GM12878 (cell line): ENCODE results near the gene TMC5. TPM values are rescaled to one million over a fixed set of nuclear protein-coding genes. Genes with fewer than 3 reads are reported as not detected.

Source experiments
- ATAC-seq: fragments of 200-7000 bp; cut with Tn5 transposase; 3 replicates; pipeline ENCODE4 v1.9.1; 2020; ENCODE audit warnings: mild to moderate bottlenecking, moderate library complexity
- BruUV-seq: library from RNA; stranded (reverse); fragments of 400-500 nt; replicated peaks from 2 replicates; lab custom pipeline; 2021; lab: Mats Ljungman, UMichigan
- CTCF ChIA-PET: fragments of 300-600 bp; sonication (Branson Sonifier 250); formaldehyde crosslinking; extraction: SDS; loops from one replicate; lab custom pipeline; 2021; ENCODE audit warnings: inconsistent platforms; lab: Yijun Ruan, JAX
- POLR2A ChIA-PET: fragments of 350-600 bp; formaldehyde crosslinking; extraction: SDS; loops from one replicate; lab custom pipeline; 2021; ENCODE audit warnings: inconsistent platforms; lab: Charles Lee
- RAD21 ChIA-PET: fragments of 300-600 bp; sonication (Branson Sonifier 250); formaldehyde crosslinking; loops from one replicate; lab custom pipeline; 2023; ENCODE audit warnings: antibody characterized with exemption; ENCODE audit not compliant: unreplicated experiment; lab: Charles Lee
- SMC1A ChIA-PET: fragments of 300-600 bp; sonication (Branson Sonifier 250); formaldehyde crosslinking; loops from one replicate; lab custom pipeline; 2023; ENCODE audit not compliant: unreplicated experiment, uncharacterized antibody; lab: Charles Lee
- DNase-seq: peaks from one replicate; pipeline ENCODE4 v3.0.0-alpha.2; 2011; ENCODE audit warnings: low read depth, low spot score
- FAIRE-seq: peaks from 3 replicates; lab custom pipeline; 2011; peaks lifted over from hg19 to GRCh38; lab: Jason Lieb, UNC
- H2AFZ ChIP-seq: 2 replicates; pipeline ENCODE4 v1.6.0; 2011; ENCODE audit warnings: low read depth, low read length, control low read depth; ENCODE audit not compliant: control insufficient read depth
- H3K27ac ChIP-seq: 2 replicates; pipeline ENCODE4 v1.5.1; 2011; ENCODE audit warnings: control low read depth; ENCODE audit not compliant: control insufficient read depth, insufficient read depth
- H3K27me3 ChIP-seq, 2 experiments: replicated peaks in 1 of 2; 2 replicates each; pipeline versions ENCODE4 v1.6.0 to v1.6.1; 2011; ENCODE audit warnings: low read length in 1 of 2; ENCODE audit not compliant: control insufficient read depth in 2 of 2, insufficient read depth in 2 of 2
- H3K36me3 ChIP-seq, 2 experiments: 2 replicates each; pipeline ENCODE4 v1.5.1; 2011; ENCODE audit warnings: low read length in 1 of 2; ENCODE audit not compliant: control insufficient read depth in 2 of 2, insufficient read depth in 2 of 2
- H3K4me1 ChIP-seq: 2 replicates; pipeline ENCODE4 v1.6.1; 2011; ENCODE audit warnings: mild to moderate bottlenecking, low read length, moderate library complexity, mixed read lengths; ENCODE audit not compliant: control insufficient read depth, insufficient read depth
- H3K4me2 ChIP-seq: 2 replicates; pipeline ENCODE4 v1.6.0; 2011; ENCODE audit warnings: control low read depth; ENCODE audit not compliant: control insufficient read depth, insufficient read depth
- H3K4me3 ChIP-seq: fragments of 200-600 bp; sonication (generic); 2 replicates; pipeline ENCODE4 v1.5.1; 2016
- H3K79me2 ChIP-seq: 2 replicates; pipeline ENCODE4 v1.6.0; 2011; ENCODE audit warnings: low read length; ENCODE audit not compliant: control insufficient read depth, insufficient read depth
- H3K9ac ChIP-seq: 2 replicates; pipeline ENCODE4 v1.8.0; 2011; ENCODE audit warnings: low read length, control low read depth, mixed read lengths; ENCODE audit not compliant: control insufficient read depth, insufficient read depth
- H3K9me3 ChIP-seq: replicated peaks from 3 replicates; pipeline ENCODE4 v1.5.1; 2011; ENCODE audit warnings: mild to moderate bottlenecking, low read length; ENCODE audit not compliant: control insufficient read depth, insufficient read depth
- H4K20me1 ChIP-seq: 2 replicates; pipeline ENCODE4 v1.6.0; 2011; ENCODE audit not compliant: control insufficient read depth, insufficient read depth
- ATF7 ChIP-seq: fragments of 450-650 bp; IDR thresholded peaks from 2 replicates; pipeline ENCODE4 v1.6.1; 2016; ENCODE audit warnings: low read depth, mild to moderate bottlenecking
- BHLHE40 ChIP-seq, 2 experiments: fragments of 450-650 bp in 1 of 2; IDR thresholded peaks; 2 replicates each; pipeline ENCODE4 v1.6.1; 2011 to 2017; ENCODE audit warnings: low read depth in 2 of 2, borderline replicate concordance in 1 of 2, improper control_type of control experiment in 1 of 2, low read length in 1 of 2, mild to moderate bottlenecking in 1 of 2
- JUNB ChIP-seq: IDR thresholded peaks from 2 replicates; pipeline ENCODE4 v1.6.1; 2016; ENCODE audit warnings: antibody characterized with exemption, mild to moderate bottlenecking
- NR2C2 ChIP-seq: IDR thresholded peaks from 2 replicates; pipeline ENCODE4 v1.6.1; 2011; ENCODE audit warnings: borderline replicate concordance, low read depth; ENCODE audit not compliant: control insufficient read depth, insufficient read length
- SRF ChIP-seq, 2 experiments: IDR thresholded peaks; 2 replicates each; pipeline ENCODE4 v1.6.1; 2011; ENCODE audit warnings: low read depth in 2 of 2, low read length in 2 of 2, mild to moderate bottlenecking in 1 of 2, moderate library complexity in 1 of 2
- TAF1 ChIP-seq: IDR thresholded peaks from 2 replicates; pipeline ENCODE4 v1.6.1; 2011; ENCODE audit warnings: mild to moderate bottlenecking, low read depth, low read length, borderline replicate concordance
- TBL1XR1 ChIP-seq: IDR thresholded peaks from 2 replicates; pipeline ENCODE4 v1.6.1; 2012; ENCODE audit warnings: low read depth, low read length, improper control_type of control experiment
- TCF12 ChIP-seq: IDR thresholded peaks from 2 replicates; pipeline ENCODE4 v1.6.1; 2011; ENCODE audit warnings: low read depth, mild to moderate bottlenecking, low read length
- YBX1 ChIP-seq: fragments of 450-650 bp; IDR thresholded peaks from 2 replicates; pipeline ENCODE4 v1.6.1; 2016; ENCODE audit warnings: antibody characterized with exemption
- YY1 ChIP-seq: IDR thresholded peaks from 2 replicates; pipeline ENCODE4 v1.6.1; 2011; ENCODE audit warnings: low read depth, mild to moderate bottlenecking, low read length
- WGBS: methylation state at CpG from one replicate; pipeline ENCODE4 v1.1.6; 2016; ENCODE audit warnings: low lambda C conversion rate; ENCODE audit not compliant: insufficient replicate concordance, insufficient coverage; ENCODE audit errors: missing lambda C conversion rate; 5-methylcytosine and 5-hydroxymethylcytosine counted together
- in situ Hi-C: fragments of 300-500 bp; cut with MboI; formaldehyde crosslinking; loops from 9 replicates; pipeline ENCODE4 v1.14.3; 2018; ENCODE audit warnings: mixed read lengths
- intact Hi-C: fragments of 100-400 bp; cut with micrococcal nuclease; formaldehyde crosslinking; loops from one replicate; pipeline ENCODE4 v1.14.2; 2022; ENCODE audit not compliant: unreplicated experiment
- polyA plus RNA-seq, 11 experiments: library from polyadenylated mRNA; depleted of rRNA in 4 of 11; unstranded in 6 of 11; stranded (reverse) in 5 of 11; fragments of >200 nt; fragmentation: Nextera tagmentation in 4 of 11; fragmentation: Illumina TruSeq in 1 of 11; extraction: Ambion mirVana in 4 of 11; extraction: Trizol in 1 of 11; gene quantifications; 1 replicate in 1 of 11; 2 replicates in 10 of 11; pipeline versions ENCODE4 v1.2.1 to v1.2.3, GENCODE V29; 2011 to 2016; ENCODE audit warnings: inconsistent platforms in 2 of 11, missing spikeins in 2 of 11, low read depth in 1 of 11
- total RNA-seq, 4 experiments: library from RNA; depleted of rRNA in 3 of 4; stranded (reverse); fragments of >200 nt in 3 of 4; fragmentation: Illumina TruSeq in 1 of 4; extraction: Trizol in 1 of 4; gene quantifications; 2 replicates each; pipeline versions ENCODE4 v1.2.1 to v1.2.3, GENCODE V29; 2013 to 2021
- TF ChIP-seq, protein P1 (sequence below): fragments of 450-650 bp; IDR thresholded peaks from 2 replicates; pipeline ENCODE4 v1.6.1; 2018; ENCODE audit warnings: mild to moderate bottlenecking, low read depth, moderate library complexity; ENCODE audit not compliant: partially characterized antibody
- TF ChIP-seq, protein P2 (sequence below): IDR thresholded peaks from 2 replicates; pipeline ENCODE4 v1.6.1; 2011; ENCODE audit warnings: borderline replicate concordance, low read depth, mild to moderate bottlenecking, moderate library complexity, low read length; ENCODE audit not compliant: insufficient read depth, poor library complexity, severe bottlenecking
- TF ChIP-seq, protein P3 (sequence below): IDR thresholded peaks from 2 replicates; pipeline ENCODE4 v1.6.1; 2012; ENCODE audit warnings: low read length, inconsistent platforms
- TF ChIP-seq, protein P4 (sequence below): fragments of 450-650 bp; IDR thresholded peaks from 2 replicates; pipeline ENCODE4 v1.6.1; 2016; ENCODE audit warnings: mild to moderate bottlenecking, moderate library complexity, borderline replicate concordance

TMC5 gene
- total and polyA plus RNA-seq, 10 of the 15 experiments (the other 5 are each of a cell fraction or from before 2014, with no cell fraction given) = 0.01 to 0.10 (median 0.07) TPM; not detected in 5

DNA sequence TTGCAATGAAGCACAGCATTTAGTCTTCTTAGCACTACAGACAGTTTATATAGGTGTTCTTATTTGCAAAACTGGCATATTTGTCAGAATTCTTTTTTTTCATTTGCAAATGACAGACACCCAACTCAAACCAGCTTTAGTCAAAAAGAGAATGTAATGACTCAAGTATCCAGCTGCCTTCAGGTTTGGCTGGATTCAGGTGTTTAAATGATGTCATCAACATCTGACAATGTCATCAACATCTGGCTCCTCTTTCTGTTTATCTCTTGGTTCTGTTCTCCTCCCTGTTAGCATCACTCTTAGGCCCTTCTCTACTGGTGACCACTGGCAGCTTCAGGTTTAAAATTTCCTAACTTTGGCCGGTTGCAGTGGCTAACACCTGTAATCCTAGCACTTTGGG is 18.9 kb downstream of the TMC5 start:
- POLR2A ChIA-PET = no interaction called here
- CTCF ChIA-PET = interaction anchor here (0.6 kb wide), 2 partner anchors 226 to 256 kb away, joined by 3 read pairs; no protein-coding TSS in a partner anchor
- Histone ChIP-seq H3K4me2 (no peak overlapping the region), H3K36me3 (no peaks in the 10 kb centered on the region), H3K9ac (no peak overlapping the region), H3K27me3 (no peaks in the 10 kb centered on the region), H4K20me1 (no peaks in the 10 kb centered on the region), H2AFZ (no peak overlapping the region), H3K9me3 (no peaks in the 10 kb centered on the region), H3K27ac (no peak overlapping the region), H3K4me1 (peaks cover 11% of the 10 kb centered on the region), H3K79me2 (no peaks in the 10 kb centered on the region), H3K4me3 (no peak overlapping the region)
- no TSS peak for BruUV-seq
- peak; percentile 41 for ATAC-seq
- WGBS = 0% methylated on average over 1 of the region's 1 CpG
- in situ Hi-C loops (no loop called here), intact Hi-C loops (no loop called here)
- no peak for DNase-seq
- SMC1A ChIA-PET = interaction anchor here (0.6 to 2.7 kb wide), 5 partner anchors 9 to 76 kb away, joined by 3 to 10 read pairs (median 3); no protein-coding TSS in a partner anchor
- no peak for FAIRE-seq
- RAD21 ChIA-PET = interaction anchor here (0.5 kb wide), 1 partner anchor 11 kb away, joined by 3 read pairs; no protein-coding TSS in a partner anchor
- TF ChIP-seq BHLHE40 (IDR thresholded peaks at IDR 0.05; ENCODE audit: borderline replicate concordance in 1 of 2, low read depth in 2 of 2, low read length in 1 of 2) = no peak
- TF ChIP-seq, protein P1, sequence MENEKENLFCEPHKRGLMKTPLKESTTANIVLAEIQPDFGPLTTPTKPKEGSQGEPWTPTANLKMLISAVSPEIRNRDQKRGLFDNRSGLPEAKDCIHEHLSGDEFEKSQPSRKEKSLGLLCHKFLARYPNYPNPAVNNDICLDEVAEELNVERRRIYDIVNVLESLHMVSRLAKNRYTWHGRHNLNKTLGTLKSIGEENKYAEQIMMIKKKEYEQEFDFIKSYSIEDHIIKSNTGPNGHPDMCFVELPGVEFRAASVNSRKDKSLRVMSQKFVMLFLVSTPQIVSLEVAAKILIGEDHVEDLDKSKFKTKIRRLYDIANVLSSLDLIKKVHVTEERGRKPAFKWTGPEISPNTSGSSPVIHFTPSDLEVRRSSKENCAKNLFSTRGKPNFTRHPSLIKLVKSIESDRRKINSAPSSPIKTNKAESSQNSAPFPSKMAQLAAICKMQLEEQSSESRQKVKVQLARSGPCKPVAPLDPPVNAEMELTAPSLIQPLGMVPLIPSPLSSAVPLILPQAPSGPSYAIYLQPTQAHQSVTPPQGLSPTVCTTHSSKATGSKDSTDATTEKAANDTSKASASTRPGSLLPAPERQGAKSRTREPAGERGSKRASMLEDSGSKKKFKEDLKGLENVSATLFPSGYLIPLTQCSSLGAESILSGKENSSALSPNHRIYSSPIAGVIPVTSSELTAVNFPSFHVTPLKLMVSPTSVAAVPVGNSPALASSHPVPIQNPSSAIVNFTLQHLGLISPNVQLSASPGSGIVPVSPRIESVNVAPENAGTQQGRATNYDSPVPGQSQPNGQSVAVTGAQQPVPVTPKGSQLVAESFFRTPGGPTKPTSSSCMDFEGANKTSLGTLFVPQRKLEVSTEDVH = no peak
- TF ChIP-seq, protein P2, sequence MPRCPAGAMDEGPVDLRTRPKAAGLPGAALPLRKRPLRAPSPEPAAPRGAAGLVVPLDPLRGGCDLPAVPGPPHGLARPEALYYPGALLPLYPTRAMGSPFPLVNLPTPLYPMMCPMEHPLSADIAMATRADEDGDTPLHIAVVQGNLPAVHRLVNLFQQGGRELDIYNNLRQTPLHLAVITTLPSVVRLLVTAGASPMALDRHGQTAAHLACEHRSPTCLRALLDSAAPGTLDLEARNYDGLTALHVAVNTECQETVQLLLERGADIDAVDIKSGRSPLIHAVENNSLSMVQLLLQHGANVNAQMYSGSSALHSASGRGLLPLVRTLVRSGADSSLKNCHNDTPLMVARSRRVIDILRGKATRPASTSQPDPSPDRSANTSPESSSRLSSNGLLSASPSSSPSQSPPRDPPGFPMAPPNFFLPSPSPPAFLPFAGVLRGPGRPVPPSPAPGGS = no peak
- TF ChIP-seq SRF (IDR thresholded peaks at IDR 0.05; ENCODE audit: low read depth in 2 of 2, low read length in 2 of 2) = no peak
- TF ChIP-seq, protein P3, sequence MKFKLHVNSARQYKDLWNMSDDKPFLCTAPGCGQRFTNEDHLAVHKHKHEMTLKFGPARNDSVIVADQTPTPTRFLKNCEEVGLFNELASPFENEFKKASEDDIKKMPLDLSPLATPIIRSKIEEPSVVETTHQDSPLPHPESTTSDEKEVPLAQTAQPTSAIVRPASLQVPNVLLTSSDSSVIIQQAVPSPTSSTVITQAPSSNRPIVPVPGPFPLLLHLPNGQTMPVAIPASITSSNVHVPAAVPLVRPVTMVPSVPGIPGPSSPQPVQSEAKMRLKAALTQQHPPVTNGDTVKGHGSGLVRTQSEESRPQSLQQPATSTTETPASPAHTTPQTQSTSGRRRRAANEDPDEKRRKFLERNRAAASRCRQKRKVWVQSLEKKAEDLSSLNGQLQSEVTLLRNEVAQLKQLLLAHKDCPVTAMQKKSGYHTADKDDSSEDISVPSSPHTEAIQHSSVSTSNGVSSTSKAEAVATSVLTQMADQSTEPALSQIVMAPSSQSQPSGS = no peak
- no peak for TF ChIP-seq TAF1
- TF ChIP-seq, protein P4, sequence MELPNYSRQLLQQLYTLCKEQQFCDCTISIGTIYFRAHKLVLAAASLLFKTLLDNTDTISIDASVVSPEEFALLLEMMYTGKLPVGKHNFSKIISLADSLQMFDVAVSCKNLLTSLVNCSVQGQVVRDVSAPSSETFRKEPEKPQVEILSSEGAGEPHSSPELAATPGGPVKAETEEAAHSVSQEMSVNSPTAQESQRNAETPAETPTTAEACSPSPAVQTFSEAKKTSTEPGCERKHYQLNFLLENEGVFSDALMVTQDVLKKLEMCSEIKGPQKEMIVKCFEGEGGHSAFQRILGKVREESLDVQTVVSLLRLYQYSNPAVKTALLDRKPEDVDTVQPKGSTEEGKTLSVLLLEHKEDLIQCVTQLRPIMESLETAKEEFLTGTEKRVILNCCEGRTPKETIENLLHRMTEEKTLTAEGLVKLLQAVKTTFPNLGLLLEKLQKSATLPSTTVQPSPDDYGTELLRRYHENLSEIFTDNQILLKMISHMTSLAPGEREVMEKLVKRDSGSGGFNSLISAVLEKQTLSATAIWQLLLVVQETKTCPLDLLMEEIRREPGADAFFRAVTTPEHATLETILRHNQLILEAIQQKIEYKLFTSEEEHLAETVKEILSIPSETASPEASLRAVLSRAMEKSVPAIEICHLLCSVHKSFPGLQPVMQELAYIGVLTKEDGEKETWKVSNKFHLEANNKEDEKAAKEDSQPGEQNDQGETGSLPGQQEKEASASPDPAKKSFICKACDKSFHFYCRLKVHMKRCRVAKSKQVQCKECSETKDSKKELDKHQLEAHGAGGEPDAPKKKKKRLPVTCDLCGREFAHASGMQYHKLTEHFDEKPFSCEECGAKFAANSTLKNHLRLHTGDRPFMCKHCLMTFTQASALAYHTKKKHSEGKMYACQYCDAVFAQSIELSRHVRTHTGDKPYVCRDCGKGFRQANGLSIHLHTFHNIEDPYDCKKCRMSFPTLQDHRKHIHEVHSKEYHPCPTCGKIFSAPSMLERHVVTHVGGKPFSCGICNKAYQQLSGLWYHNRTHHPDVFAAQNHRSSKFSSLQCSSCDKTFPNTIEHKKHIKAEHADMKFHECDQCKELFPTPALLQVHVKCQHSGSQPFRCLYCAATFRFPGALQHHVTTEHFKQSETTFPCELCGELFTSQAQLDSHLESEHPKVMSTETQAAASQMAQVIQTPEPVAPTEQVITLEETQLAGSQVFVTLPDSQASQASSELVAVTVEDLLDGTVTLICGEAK = no peak
- no peak for TF ChIP-seq YBX1
- TF ChIP-seq JUNB = peak; percentile 57; the same call in 1 of the 2 replicates
- no peak for TF ChIP-seq NR2C2
- no peak for TF ChIP-seq TBL1XR1
- TF ChIP-seq TCF12 = 0 out of 2 replicates have a peak, but pooled peaks have one; percentile 60
- TF ChIP-seq YY1 = no peak
- peak; percentile 70 for TF ChIP-seq ATF7
